BLaER1 (cell line): ENCODE results near the gene CXCR5.

ENCODE experiments used
- H3K27ac ChIP-seq: shearing (Covaris generic); formaldehyde crosslinking; 2 replicates; pipeline ENCODE4 v1.8.1; 2022
- H3K27me3 ChIP-seq: shearing (Covaris generic); formaldehyde crosslinking; 2 replicates; pipeline ENCODE4 v1.8.1; 2022
- H3K36me3 ChIP-seq: shearing (Covaris generic); formaldehyde crosslinking; 2 replicates; pipeline ENCODE4 v1.8.1; 2022
- H3K4me1 ChIP-seq: shearing (Covaris generic); formaldehyde crosslinking; 2 replicates; pipeline ENCODE4 v1.8.1; 2022
- H3K4me2 ChIP-seq: shearing (Covaris generic); formaldehyde crosslinking; 2 replicates; pipeline ENCODE4 v1.8.1; 2022
- H3K4me3 ChIP-seq: shearing (Covaris generic); formaldehyde crosslinking; 2 replicates; pipeline ENCODE4 v1.8.1; 2022
- H3K9ac ChIP-seq: shearing (Covaris generic); formaldehyde crosslinking; 2 replicates; pipeline ENCODE4 v1.8.1; 2022
- H3K9me3 ChIP-seq: shearing (Covaris generic); formaldehyde crosslinking; 2 replicates; pipeline ENCODE4 v1.8.1; 2022
- H4K20me1 ChIP-seq: shearing (Covaris generic); formaldehyde crosslinking; 2 replicates; pipeline ENCODE4 v1.8.1; 2022
- Cebpa-rat ChIP-seq: shearing (Covaris generic); IDR thresholded peaks from 2 replicates; pipeline ENCODE4 v1.8.1; 2022

The CXCR5 gene

GRCh38 chr11:118916842-118917388 lies 33.2 kb downstream of the CXCR5 start:
- H3K4me1 ChIP-seq, result peaks cover 97% of the 10 kb centered on the region
- peak overlapping the region; percentile 92 for H3K27ac ChIP-seq
- no peaks in the 10 kb centered on the region for H3K9me3 ChIP-seq
- no peaks in the 10 kb centered on the region for H3K27me3 ChIP-seq
- peak overlapping the region; percentile 79 for H3K9ac ChIP-seq
- peaks cover 28% of the 10 kb centered on the region for H4K20me1 ChIP-seq
- peak overlapping the region; percentile 99 for H3K4me2 ChIP-seq
- H3K4me3 ChIP-seq, result peak overlapping the region; percentile 59; the same call in 1 of the 2 replicates
- TF ChIP-seq Cebpa-rat, result no peak
- H3K36me3 ChIP-seq, result no peaks in the 10 kb centered on the region

GRCh38 chr11:118917481-118918127 lies 33.9 kb downstream of the CXCR5 start:
- H3K4me2 ChIP-seq, result peak overlapping the region; percentile 99

GRCh38 chr11:118918128-118918685 lies 34.5 kb downstream of the CXCR5 start:
- Histone ChIP-seq H3K4me1 (peaks cover 97% of the 10 kb centered on the region), H3K9me3 (no peaks in the 10 kb centered on the region), H3K36me3 (no peaks in the 10 kb centered on the region), H3K27me3 (no peaks in the 10 kb centered on the region), H4K20me1 (peaks cover 41% of the 10 kb centered on the region), H3K4me2 (peak overlapping the region; percentile 99), H3K27ac (peak overlapping the region; percentile 92), H3K9ac (peak overlapping the region; percentile 77), H3K4me3 (peak overlapping the region; percentile 53)
- no peak for TF ChIP-seq Cebpa-rat

More at GRCh38 chr11:118917481-118918127, 33.9 kb downstream of the CXCR5 start:
- peak overlapping the region; percentile 48 for H3K4me3 ChIP-seq
- H4K20me1 ChIP-seq, result peaks cover 35% of the 10 kb centered on the region
- peak; percentile 93 for TF ChIP-seq Cebpa-rat
- peaks cover 97% of the 10 kb centered on the region for H3K4me1 ChIP-seq
- no peaks in the 10 kb centered on the region for H3K9me3 ChIP-seq
- peak overlapping the region; percentile 60 for H3K9ac ChIP-seq
- no peaks in the 10 kb centered on the region for H3K27me3 ChIP-seq
- H3K27ac ChIP-seq, result peak overlapping the region; percentile 92
- H3K36me3 ChIP-seq, result no peaks in the 10 kb centered on the region

GRCh38 chr11:118918686-118919280 lies 35.1 kb downstream of the CXCR5 start:
- TF ChIP-seq Cebpa-rat, result no peak
- H3K27ac ChIP-seq, result peak overlapping the region; percentile 92

GRCh38 chr11:118921121-118921928 lies 37.6 kb downstream of the CXCR5 start:
- Histone ChIP-seq H3K4me1 (peaks cover 84% of the 10 kb centered on the region), H3K9ac (peak overlapping the region; percentile 95), H3K27ac (peak overlapping the region; percentile 90), H4K20me1 (peaks cover 62% of the 10 kb centered on the region), H3K4me3 (peak overlapping the region; percentile 99), H3K27me3 (no peaks in the 10 kb centered on the region), H3K9me3 (no peaks in the 10 kb centered on the region), H3K4me2 (peak overlapping the region; percentile 99), H3K36me3 (no peaks in the 10 kb centered on the region)
- no peak for TF ChIP-seq Cebpa-rat

More at GRCh38 chr11:118918686-118919280, 35.1 kb downstream of the CXCR5 start:
- Histone ChIP-seq H3K27me3 (no peaks in the 10 kb centered on the region), H3K4me2 (peak overlapping the region; percentile 99), H3K36me3 (no peaks in the 10 kb centered on the region), H4K20me1 (peaks cover 47% of the 10 kb centered on the region), H3K9me3 (no peaks in the 10 kb centered on the region), H3K4me1 (peaks cover 99% of the 10 kb centered on the region), H3K9ac (peak overlapping the region; percentile 77), H3K4me3 (peak overlapping the region; percentile 53)

GRCh38 chr11:118921929-118922744 lies 38.4 kb downstream of the CXCR5 start:
- no peak for TF ChIP-seq Cebpa-rat
- H3K27ac ChIP-seq, result peak overlapping the region; percentile 90
- H3K9me3 ChIP-seq, result no peaks in the 10 kb centered on the region
- peak overlapping the region; percentile 99 for H3K4me3 ChIP-seq
- H3K36me3 ChIP-seq, result no peaks in the 10 kb centered on the region
- no peaks in the 10 kb centered on the region for H3K27me3 ChIP-seq
- peak overlapping the region; percentile 95 for H3K9ac ChIP-seq
- H3K4me1 ChIP-seq, result peaks cover 84% of the 10 kb centered on the region
- peak overlapping the region; percentile 99 for H3K4me2 ChIP-seq
- peaks cover 62% of the 10 kb centered on the region for H4K20me1 ChIP-seq

GRCh38 chr11:118922745-118923627 lies 39.3 kb downstream of the CXCR5 start:
- Histone ChIP-seq H3K9ac (peak overlapping the region; percentile 95), H3K27ac (peak overlapping the region; percentile 90), H3K4me1 (peaks cover 84% of the 10 kb centered on the region), H3K9me3 (no peaks in the 10 kb centered on the region), H3K4me2 (peak overlapping the region; percentile 99), H3K27me3 (no peaks in the 10 kb centered on the region), H3K36me3 (no peaks in the 10 kb centered on the region), H4K20me1 (peaks cover 62% of the 10 kb centered on the region), H3K4me3 (peak overlapping the region; percentile 99)
- no peak for TF ChIP-seq Cebpa-rat
